RWPE2 (cell line): ENCODE data around the gene NR1D2.

Experiments used
- ATAC-seq: fragments of 200-7000 bp; cut with Tn5 transposase; 3 replicates; pipeline ENCODE4 v1.9.1; 2021; ENCODE audit warnings: low read depth
- DNase-seq: peaks from one replicate; pipeline ENCODE4 v3.0.0-alpha.2; 2020; ENCODE audit warnings: low spot score
- H3K27ac ChIP-seq: fragments of 450-650 bp; 2 replicates; pipeline ENCODE4 v1.5.1; 2017; ENCODE audit warnings: mild to moderate bottlenecking; ENCODE audit not compliant: poor library complexity, severe bottlenecking
- H3K27me3 ChIP-seq: fragments of 250-450 bp; sonication (Bioruptor Pico); 2 replicates; pipeline ENCODE4 v1.5.1; 2021; ENCODE audit warnings: mild to moderate bottlenecking, moderate library complexity; ENCODE audit not compliant: insufficient read depth, poor library complexity, severe bottlenecking
- H3K36me3 ChIP-seq: fragments of 250-450 bp; sonication (Bioruptor Pico); 2 replicates; pipeline ENCODE4 v1.5.1; 2020; ENCODE audit warnings: low read depth, mild to moderate bottlenecking, moderate library complexity
- H3K4me1 ChIP-seq: fragments of 250-450 bp; sonication (Bioruptor Pico); 2 replicates; pipeline ENCODE4 v1.5.1; 2021; ENCODE audit warnings: mild to moderate bottlenecking, moderate library complexity; ENCODE audit not compliant: insufficient read depth, poor library complexity, severe bottlenecking
- H3K4me3 ChIP-seq: fragments of 250-450 bp; sonication (Bioruptor Pico); 2 replicates; pipeline ENCODE4 v1.5.1; 2021; ENCODE audit warnings: mild to moderate bottlenecking, moderate library complexity; ENCODE audit not compliant: severe bottlenecking
- H3K9me3 ChIP-seq: fragments of 250-450 bp; sonication (Bioruptor Pico); 2 replicates; pipeline ENCODE4 v1.5.1; 2021; ENCODE audit warnings: mild to moderate bottlenecking, moderate library complexity; ENCODE audit not compliant: severe bottlenecking
- TF ChIP-seq, protein P1 (sequence below): fragments of 450-650 bp; IDR thresholded peaks from one replicate; pipeline ENCODE4 v1.5.1; 2017; ENCODE audit warnings: mild to moderate bottlenecking, moderate library complexity; ENCODE audit not compliant: poor library complexity, severe bottlenecking

NR1D2 gene

DNA sequence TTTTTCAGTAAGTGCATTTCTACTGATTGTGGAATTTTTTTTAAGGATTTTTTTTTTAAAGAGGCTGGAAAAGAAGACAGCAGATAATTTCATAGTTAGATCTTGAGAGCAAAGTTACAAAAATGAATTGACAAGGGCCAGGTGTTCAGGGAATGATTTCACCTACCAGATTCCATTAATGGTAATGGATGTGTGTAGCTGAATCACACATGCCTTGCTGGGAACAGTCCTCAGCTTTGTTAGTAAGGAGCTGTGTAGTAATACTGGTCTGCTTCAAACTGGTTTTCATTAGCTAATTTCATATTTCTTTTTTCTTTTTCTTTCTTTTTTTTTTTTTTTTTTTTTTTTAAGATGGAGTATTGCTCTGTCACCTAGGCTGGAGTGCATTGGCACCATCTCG lies 16.0 kb downstream of the NR1D2 start:
- no peak overlapping the region for H3K4me3 ChIP-seq
- no peak for DNase-seq
- no peaks in the 10 kb centered on the region for H3K9me3 ChIP-seq
- no peaks in the 10 kb centered on the region for H3K27me3 ChIP-seq
- peak overlapping the region; percentile 75 for H3K27ac ChIP-seq
- H3K36me3 ChIP-seq = peaks cover 42% of the 10 kb centered on the region
- peak; percentile 51; the same call in 2 of the 3 replicates for ATAC-seq
- TF ChIP-seq, protein P1, sequence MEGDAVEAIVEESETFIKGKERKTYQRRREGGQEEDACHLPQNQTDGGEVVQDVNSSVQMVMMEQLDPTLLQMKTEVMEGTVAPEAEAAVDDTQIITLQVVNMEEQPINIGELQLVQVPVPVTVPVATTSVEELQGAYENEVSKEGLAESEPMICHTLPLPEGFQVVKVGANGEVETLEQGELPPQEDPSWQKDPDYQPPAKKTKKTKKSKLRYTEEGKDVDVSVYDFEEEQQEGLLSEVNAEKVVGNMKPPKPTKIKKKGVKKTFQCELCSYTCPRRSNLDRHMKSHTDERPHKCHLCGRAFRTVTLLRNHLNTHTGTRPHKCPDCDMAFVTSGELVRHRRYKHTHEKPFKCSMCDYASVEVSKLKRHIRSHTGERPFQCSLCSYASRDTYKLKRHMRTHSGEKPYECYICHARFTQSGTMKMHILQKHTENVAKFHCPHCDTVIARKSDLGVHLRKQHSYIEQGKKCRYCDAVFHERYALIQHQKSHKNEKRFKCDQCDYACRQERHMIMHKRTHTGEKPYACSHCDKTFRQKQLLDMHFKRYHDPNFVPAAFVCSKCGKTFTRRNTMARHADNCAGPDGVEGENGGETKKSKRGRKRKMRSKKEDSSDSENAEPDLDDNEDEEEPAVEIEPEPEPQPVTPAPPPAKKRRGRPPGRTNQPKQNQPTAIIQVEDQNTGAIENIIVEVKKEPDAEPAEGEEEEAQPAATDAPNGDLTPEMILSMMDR = no peak
- peaks cover 34% of the 10 kb centered on the region for H3K4me1 ChIP-seq

DNA sequence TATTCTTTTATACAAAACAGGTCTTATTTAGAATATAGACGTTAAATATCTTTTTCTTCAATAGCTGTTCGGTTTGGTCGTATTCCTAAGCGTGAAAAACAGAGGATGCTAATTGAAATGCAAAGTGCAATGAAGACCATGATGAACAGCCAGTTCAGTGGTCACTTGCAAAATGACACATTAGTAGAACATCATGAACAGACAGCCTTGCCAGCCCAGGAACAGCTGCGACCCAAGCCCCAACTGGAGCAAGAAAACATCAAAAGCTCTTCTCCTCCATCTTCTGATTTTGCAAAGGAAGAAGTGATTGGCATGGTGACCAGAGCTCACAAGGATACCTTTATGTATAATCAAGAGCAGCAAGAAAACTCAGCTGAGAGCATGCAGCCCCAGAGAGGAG lies 16.8 kb downstream of the NR1D2 start:
- Histone ChIP-seq H3K27me3 (no peaks in the 10 kb centered on the region), H3K36me3 (peaks cover 48% of the 10 kb centered on the region), H3K4me3 (no peak overlapping the region), H3K27ac (no peak overlapping the region), H3K9me3 (no peaks in the 10 kb centered on the region), H3K4me1 (peaks cover 34% of the 10 kb centered on the region)
- TF ChIP-seq, protein P1 = no peak
- DNase-seq (no peak), ATAC-seq (no peak)

DNA sequence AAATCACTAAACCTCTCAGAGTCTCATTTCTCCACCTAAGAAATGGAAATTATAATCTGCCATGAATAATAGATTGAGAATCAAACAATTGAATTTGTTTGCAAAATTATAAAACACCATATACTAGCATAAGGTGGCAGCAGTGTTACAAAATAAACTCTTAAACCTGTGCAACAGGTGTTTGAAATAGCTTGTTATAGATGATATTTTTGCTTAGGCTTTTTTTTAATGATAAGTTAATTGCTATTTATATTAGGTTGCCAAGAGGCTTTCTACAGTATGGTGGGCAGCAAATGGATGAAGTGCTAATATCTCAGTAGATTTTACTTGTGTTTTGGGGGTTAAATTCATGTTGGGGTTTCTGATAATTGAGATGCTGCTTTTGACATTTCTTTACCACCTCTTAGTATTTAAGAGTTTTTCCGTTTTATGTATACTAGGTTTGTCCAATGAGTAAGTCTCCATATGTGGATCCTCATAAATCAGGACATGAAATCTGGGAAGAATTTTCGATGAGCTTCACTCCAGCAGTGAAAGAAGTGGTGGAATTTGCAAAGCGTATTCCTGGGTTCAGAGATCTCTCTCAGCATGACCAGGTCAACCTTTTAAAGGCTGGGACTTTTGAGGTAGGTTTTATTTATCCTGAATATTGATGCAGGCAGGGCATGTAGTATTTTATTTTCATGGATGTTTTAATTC lies 19.6 kb downstream of the NR1D2 start:
- TF ChIP-seq, protein P1 = no peak
- Histone ChIP-seq H3K27me3 (no peaks in the 10 kb centered on the region), H3K36me3 (peaks cover 67% of the 10 kb centered on the region), H3K27ac (peak overlapping the region; percentile 65), H3K9me3 (no peaks in the 10 kb centered on the region), H3K4me1 (peaks cover 36% of the 10 kb centered on the region), H3K4me3 (no peak overlapping the region)
- no peak for DNase-seq
- no peak for ATAC-seq

DNA sequence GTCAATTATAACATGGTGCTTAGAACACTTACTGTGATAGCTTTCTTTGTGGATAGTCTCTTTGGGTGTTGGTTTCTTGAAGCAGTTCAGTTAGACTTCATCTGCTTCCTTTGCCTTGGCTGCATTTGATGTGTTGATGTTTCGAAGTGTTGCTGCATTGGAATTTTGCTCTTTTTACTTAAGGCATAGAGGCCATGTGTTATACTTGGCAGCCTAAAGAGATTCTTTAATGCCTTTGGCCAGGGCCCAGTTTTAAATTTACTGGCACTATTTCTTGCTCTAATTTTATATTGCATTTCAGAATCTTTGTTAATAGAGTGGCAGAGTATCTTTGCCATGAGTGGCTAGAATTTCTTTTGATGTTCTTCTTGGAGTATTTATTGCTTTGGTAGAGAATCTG lies 21.2 kb downstream of the NR1D2 start:
- H3K9me3 ChIP-seq = no peaks in the 10 kb centered on the region
- TF ChIP-seq, protein P1 = no peak
- ATAC-seq (no peak), DNase-seq (no peak)
- no peaks in the 10 kb centered on the region for H3K27me3 ChIP-seq
- no peak overlapping the region for H3K4me3 ChIP-seq
- H3K4me1 ChIP-seq = peaks cover 27% of the 10 kb centered on the region
- H3K27ac ChIP-seq = no peak overlapping the region
- H3K36me3 ChIP-seq = peaks cover 57% of the 10 kb centered on the region

DNA sequence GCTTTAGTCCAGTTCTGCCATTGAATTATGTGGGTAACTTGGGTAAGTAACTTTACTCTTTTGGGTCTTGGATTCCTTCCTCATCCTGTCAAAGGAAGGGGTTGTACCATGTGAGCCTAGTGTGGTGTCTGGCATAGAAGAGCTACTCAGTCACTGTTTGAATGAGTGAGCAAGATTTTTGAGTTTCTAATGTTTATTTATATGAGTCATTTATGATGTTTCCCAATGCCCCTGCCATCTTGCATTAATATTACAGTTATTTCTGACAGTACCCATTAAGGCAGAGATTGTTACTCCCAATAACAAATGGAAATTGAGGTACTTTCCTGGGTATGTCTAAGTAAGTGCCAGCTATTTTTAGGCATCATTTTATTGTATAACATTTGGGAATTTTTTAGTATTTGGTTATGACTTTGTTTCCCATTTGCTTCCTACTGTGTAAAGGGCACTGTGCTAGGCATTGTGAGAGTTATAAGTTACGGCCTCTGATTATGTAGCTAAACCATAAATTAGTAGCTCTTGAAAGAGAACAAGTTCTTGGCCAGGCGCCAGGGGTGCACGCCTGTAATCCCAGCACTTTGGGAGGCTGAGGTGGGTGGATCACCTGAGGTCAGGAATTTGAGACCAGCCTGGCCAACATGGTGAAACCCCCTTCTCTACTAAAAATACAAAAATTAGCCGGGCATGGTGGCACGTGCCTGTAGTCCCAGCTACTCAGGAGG lies 23.5 kb downstream of the NR1D2 start:
- TF ChIP-seq, protein P1 = no peak
- ATAC-seq (peak; percentile 83), DNase-seq (no peak)
- Histone ChIP-seq H3K4me3 (no peak overlapping the region), H3K36me3 (peaks cover 38% of the 10 kb centered on the region), H3K27ac (no peak overlapping the region), H3K4me1 (peaks cover 19% of the 10 kb centered on the region), H3K27me3 (no peaks in the 10 kb centered on the region), H3K9me3 (no peaks in the 10 kb centered on the region)
